B cell (primary cell): ENCODE results near the gene DDX10. TPM values are rescaled to one million over a fixed set of nuclear protein-coding genes. Genes with fewer than 3 reads are reported as not detected.
"Not testable (repeated sequence)": the region's sequence is repeated elsewhere in the genome, so short reads cannot be mapped to it uniquely, and the experiment has no call there.

Experiments used
- ATAC-seq: fragments of 200-7000 bp; cut with Tn5 transposase; one replicate; pipeline ENCODE4 v1.10.0; 2021; ENCODE audit warnings: low read depth, mild to moderate bottlenecking, moderate number of reproducible peaks, moderate library complexity
- CTCF ChIA-PET: fragments of 350-600 bp; sonication (Branson Sonifier 250); formaldehyde crosslinking; loops from one replicate; lab custom pipeline; 2021; ENCODE audit warnings: antibody characterized with exemption, inconsistent platforms; lab: Charles Lee
- POLR2A ChIA-PET: fragments of 350-600 bp; sonication (Branson Sonifier 250); formaldehyde crosslinking; loops from one replicate; lab custom pipeline; 2021; ENCODE audit warnings: antibody characterized with exemption; lab: Charles Lee
- DNase-seq: peaks from one replicate; pipeline ENCODE4 v3.0.0; 2013
- H2AFZ ChIP-seq: 2 replicates; pipeline ENCODE4 v1.6.1; 2012; ENCODE audit warnings: mild to moderate bottlenecking, low read depth, low read length; ENCODE audit not compliant: insufficient read depth, poor library complexity, severe bottlenecking
- H3K27ac ChIP-seq, 2 donors: 1 replicate in 1 of 2; 2 replicates in 1 of 2; pipeline ENCODE4 v1.5.1; 2012 to 2013; ENCODE audit warnings: low read length in 2 of 2, mild to moderate bottlenecking in 2 of 2, moderate library complexity in 1 of 2
- H3K27me3 ChIP-seq, 4 experiments: fragments of 200-600 bp in 1 of 4; sonication (generic) in 1 of 4; replicated peaks in 1 of 4; 1 replicate in 2 of 4; 2 replicates in 2 of 4; pipeline versions ENCODE4 v1.6.1 to v1.7.0; 2013 to 2016; ENCODE audit warnings: low read length in 3 of 4, mild to moderate bottlenecking in 2 of 4, mixed read lengths in 1 of 4, moderate library complexity in 1 of 4; ENCODE audit not compliant: insufficient read depth in 4 of 4, control insufficient read depth in 3 of 4; ENCODE audit errors: control extremely low read depth in 1 of 4
- H3K36me3 ChIP-seq, 2 experiments: replicated peaks in 1 of 2; 1 replicate in 1 of 2; 2 replicates in 1 of 2; pipeline versions ENCODE4 v1.6.1 to v1.7.1; 2013; ENCODE audit warnings: low read length in 1 of 2; ENCODE audit not compliant: insufficient read depth in 2 of 2, control insufficient read depth in 1 of 2; ENCODE audit errors: control extremely low read depth in 1 of 2, extremely low read depth in 1 of 2
- H3K4me1 ChIP-seq, 2 donors: fragments of 200-600 bp in 1 of 2; sonication (generic) in 1 of 2; 1 replicate in 1 of 2; 2 replicates in 1 of 2; pipeline versions ENCODE4 v1.5.1 to v1.6.1; 2013 to 2017; ENCODE audit warnings: low read length in 2 of 2; ENCODE audit not compliant: control insufficient read depth in 2 of 2, insufficient read depth in 2 of 2
- H3K4me2 ChIP-seq: replicated peaks from 2 replicates; pipeline ENCODE3; 2012; ENCODE audit warnings: mild to moderate bottlenecking, low read depth, low read length; ENCODE audit not compliant: poor library complexity, severe bottlenecking
- H3K4me3 ChIP-seq, 5 experiments: fragments of 200-600 bp in 1 of 5; sonication (generic) in 1 of 5; 1 replicate in 3 of 5; 2 replicates in 2 of 5; pipeline versions ENCODE4 v1.5.1 to v1.7.0; 2011 to 2016; ENCODE audit warnings: low read length in 4 of 5, mild to moderate bottlenecking in 4 of 5, low read depth in 2 of 5, control low read depth in 1 of 5, moderate library complexity in 1 of 5; ENCODE audit not compliant: insufficient read depth in 1 of 5; ENCODE audit errors: control extremely low read depth in 1 of 5, extremely low read depth in 1 of 5
- H3K79me2 ChIP-seq: fragments of 200-600 bp; sonication (generic); one replicate; pipeline ENCODE4 v1.6.0; 2016; ENCODE audit warnings: low read length; ENCODE audit not compliant: control insufficient read depth, insufficient read depth
- H3K9ac ChIP-seq: fragments of 200-600 bp; sonication (generic); 2 replicates; pipeline ENCODE4 v1.6.1; 2017; ENCODE audit warnings: mild to moderate bottlenecking, low read length, moderate library complexity
- H3K9me3 ChIP-seq, 3 donors: one replicate each; pipeline versions ENCODE4 v1.6.1 to v1.7.1; 2013; ENCODE audit warnings: low read length in 2 of 3; ENCODE audit not compliant: control insufficient read depth in 2 of 3, insufficient read depth in 1 of 3; ENCODE audit errors: control extremely low read depth in 1 of 3
- H4K20me1 ChIP-seq: 2 replicates; pipeline ENCODE4 v1.6.0; 2012; ENCODE audit warnings: mild to moderate bottlenecking, low read length; ENCODE audit not compliant: insufficient read depth, control insufficient read depth, poor library complexity, severe bottlenecking
- H3K27ac Mint-ChIP-seq: one replicate; pipeline ENCODE4 v1.8.0; 2021; ENCODE audit warnings: mixed read lengths
- H3K27me3 Mint-ChIP-seq: one replicate; pipeline ENCODE4 v1.8.0; 2021; ENCODE audit warnings: mixed read lengths
- H3K4me1 Mint-ChIP-seq: one replicate; pipeline ENCODE4 v1.8.0; 2021; ENCODE audit warnings: mixed read lengths
- H3K4me3 Mint-ChIP-seq: one replicate; pipeline ENCODE4 v1.8.0; 2021; ENCODE audit warnings: mixed read lengths
- H3K9me3 Mint-ChIP-seq: one replicate; pipeline ENCODE4 v1.8.0; 2022; ENCODE audit warnings: mixed read lengths; ENCODE audit not compliant: insufficient read depth
- EZH2 ChIP-seq: IDR thresholded peaks from 2 replicates; pipeline ENCODE4 v1.6.1; 2012; ENCODE audit warnings: borderline replicate concordance, low read depth, mild to moderate bottlenecking, moderate library complexity, low read length; ENCODE audit not compliant: insufficient read depth, poor library complexity, severe bottlenecking
- WGBS: methylation state at CpG from one replicate; pipeline ENCODE4 v1.1.5; 2013; ENCODE audit warnings: missing lambda C conversion rate; ENCODE audit not compliant: insufficient coverage; 5-methylcytosine and 5-hydroxymethylcytosine counted together
- intact Hi-C: fragments of 100-400 bp; cut with micrococcal nuclease; formaldehyde crosslinking; loops from one replicate; pipeline ENCODE4 v1.10.0; 2022
- polyA plus RNA-seq: library from polyadenylated mRNA; depleted of rRNA; stranded (reverse); fragments of >200 nt; gene quantifications from 2 replicates; pipeline ENCODE4 v1.2.3, GENCODE V29; 2012
- total RNA-seq, 2 donors: library from RNA; stranded (reverse); fragments of 120-200 nt in 1 of 2; gene quantifications; 1 replicate in 1 of 2; 2 replicates in 1 of 2; pipeline versions ENCODE4 v1.2.3 to v1.2.4, GENCODE V29; 2013 to 2022
- TF ChIP-seq, protein P1 (sequence below): fragments of 200-600 bp; IDR thresholded peaks from one replicate; pipeline ENCODE4 v1.8.0; 2022; ENCODE audit warnings: antibody characterized with exemption, mild to moderate bottlenecking

DDX10 gene
- total and polyA plus RNA-seq, 2 donors (not counting 1 experiment from before 2014, with no cell fraction given) = 15.6 to 30.6 TPM

GRCh38 chr11:108648528-108648885, 16.4 kb upstream of the DDX10 start:
- H3K4me1 ChIP-seq = no peaks in the 10 kb centered on the region
- H3K4me3 ChIP-seq = no peak overlapping the region
- no peak overlapping the region for H3K4me3 Mint-ChIP-seq
- H3K9me3 Mint-ChIP-seq = no peaks in the 10 kb centered on the region
- DNase-seq (no peak), ATAC-seq (no peak)
- H3K27ac ChIP-seq = no peak overlapping the region
- WGBS = no CpG with 5 or more reads among the region's 2 CpGs
- H3K9ac ChIP-seq = no peak overlapping the region
- peaks cover 8% of the 10 kb centered on the region for H3K27me3 Mint-ChIP-seq
- no peaks in the 10 kb centered on the region for H3K36me3 ChIP-seq
- H3K4me1 Mint-ChIP-seq = no peaks in the 10 kb centered on the region
- no peak overlapping the region for H3K4me2 ChIP-seq
- H3K79me2 ChIP-seq = no peaks in the 10 kb centered on the region
- ChIA-PET POLR2A (no interaction called here), CTCF (interaction anchor here (0.7 to 5.6 kb wide), 13 partner anchors 11 to 1098 kb away, joined by 3 to 39 read pairs (median 4); partner anchors contain the start of genes CUL5 and DDX10)
- H2AFZ ChIP-seq = no peak overlapping the region
- intact Hi-C loops = loop anchor here (1.0 to 10.0 kb wide), 3 partner anchors 304 to 640 kb away; partner anchors contain the start of gene CUL5
- peaks cover 0 to 7% (median 0%) of the 10 kb centered on the region in 4 experiments for H3K27me3 ChIP-seq
- H4K20me1 ChIP-seq = no peaks in the 10 kb centered on the region
- H3K9me3 ChIP-seq = no peaks in the 10 kb centered on the region
- TF ChIP-seq EZH2 = no peak
- TF ChIP-seq, protein P1, sequence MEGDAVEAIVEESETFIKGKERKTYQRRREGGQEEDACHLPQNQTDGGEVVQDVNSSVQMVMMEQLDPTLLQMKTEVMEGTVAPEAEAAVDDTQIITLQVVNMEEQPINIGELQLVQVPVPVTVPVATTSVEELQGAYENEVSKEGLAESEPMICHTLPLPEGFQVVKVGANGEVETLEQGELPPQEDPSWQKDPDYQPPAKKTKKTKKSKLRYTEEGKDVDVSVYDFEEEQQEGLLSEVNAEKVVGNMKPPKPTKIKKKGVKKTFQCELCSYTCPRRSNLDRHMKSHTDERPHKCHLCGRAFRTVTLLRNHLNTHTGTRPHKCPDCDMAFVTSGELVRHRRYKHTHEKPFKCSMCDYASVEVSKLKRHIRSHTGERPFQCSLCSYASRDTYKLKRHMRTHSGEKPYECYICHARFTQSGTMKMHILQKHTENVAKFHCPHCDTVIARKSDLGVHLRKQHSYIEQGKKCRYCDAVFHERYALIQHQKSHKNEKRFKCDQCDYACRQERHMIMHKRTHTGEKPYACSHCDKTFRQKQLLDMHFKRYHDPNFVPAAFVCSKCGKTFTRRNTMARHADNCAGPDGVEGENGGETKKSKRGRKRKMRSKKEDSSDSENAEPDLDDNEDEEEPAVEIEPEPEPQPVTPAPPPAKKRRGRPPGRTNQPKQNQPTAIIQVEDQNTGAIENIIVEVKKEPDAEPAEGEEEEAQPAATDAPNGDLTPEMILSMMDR = peak; percentile 17
- H3K27ac Mint-ChIP-seq = no peak overlapping the region

DNA sequence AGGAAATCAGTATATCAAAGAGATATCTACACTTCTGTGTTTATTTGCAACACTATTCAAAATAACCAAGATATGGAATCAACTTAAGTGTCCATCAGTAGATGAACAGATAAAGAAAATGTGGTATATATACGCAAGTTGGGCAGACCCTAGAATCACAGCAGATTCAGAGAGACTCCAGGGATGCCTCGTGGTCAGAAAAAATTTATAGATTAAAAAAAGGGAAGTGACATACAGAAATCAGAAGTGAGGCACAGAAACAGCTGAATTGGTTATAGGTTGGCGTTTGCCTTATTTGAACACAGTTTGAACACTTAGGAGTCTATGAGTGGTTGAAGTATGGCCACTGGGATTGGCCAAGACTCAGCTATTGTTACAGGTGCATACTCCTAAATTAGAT, 10.8 kb upstream of the DDX10 start:
- H3K36me3 ChIP-seq, H3K4me1 ChIP-seq, H3K27me3 ChIP-seq, H3K4me1 Mint-ChIP-seq, H3K9me3 Mint-ChIP-seq, H3K27ac Mint-ChIP-seq, H3K27me3 Mint-ChIP-seq, POLR2A ChIA-PET, H4K20me1 ChIP-seq, ATAC-seq, H3K79me2 ChIP-seq, H3K9me3 ChIP-seq, H3K4me3 Mint-ChIP-seq, intact Hi-C loops, H3K9ac ChIP-seq, H3K27ac ChIP-seq, H3K4me3 ChIP-seq, H3K4me2 ChIP-seq: not testable (repeated sequence)
- peak overlapping the region; percentile 0 for H2AFZ ChIP-seq
- peak; percentile 18 for DNase-seq
- CTCF ChIA-PET = interaction anchor here (0.9 kb wide), 1 partner anchor 535 kb away, joined by 4 read pairs; no protein-coding TSS in a partner anchor
- WGBS = 8% methylated on average over 2 of the region's 3 CpGs
